HG02970 (cell line): Measurements from ENCODE around the gene HLX.

ENCODE experiments used
- ATAC-seq: cut with Tn5 transposase; IDR thresholded peaks from one replicate; pipeline ENCODE4 v1.9.1; 2021; ENCODE audit warnings: mild to moderate bottlenecking, moderate library complexity, moderate number of reproducible peaks; ENCODE audit not compliant: unreplicated experiment, low FRiP score

Gene HLX

DNA sequence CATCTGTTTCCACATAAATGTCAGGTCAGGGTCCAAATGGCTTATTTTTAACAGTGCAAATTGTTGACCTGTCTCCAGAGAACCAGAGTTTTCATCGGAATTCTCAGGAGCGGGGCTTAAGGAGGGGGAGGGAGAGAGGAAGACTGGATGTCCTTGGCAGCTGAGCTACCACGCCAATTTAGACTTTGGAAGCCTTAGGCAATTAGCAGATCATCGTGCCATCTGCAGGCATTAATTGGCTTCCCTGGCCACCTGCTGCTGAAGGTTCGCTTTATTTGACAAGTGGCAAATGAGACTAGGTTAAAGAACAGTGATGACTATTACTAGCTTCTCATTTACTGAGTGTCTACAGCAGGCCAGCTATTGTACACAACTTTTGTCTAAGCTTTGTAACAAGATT is 43.7 kb downstream of the HLX start:
- ATAC-seq = no peak

DNA sequence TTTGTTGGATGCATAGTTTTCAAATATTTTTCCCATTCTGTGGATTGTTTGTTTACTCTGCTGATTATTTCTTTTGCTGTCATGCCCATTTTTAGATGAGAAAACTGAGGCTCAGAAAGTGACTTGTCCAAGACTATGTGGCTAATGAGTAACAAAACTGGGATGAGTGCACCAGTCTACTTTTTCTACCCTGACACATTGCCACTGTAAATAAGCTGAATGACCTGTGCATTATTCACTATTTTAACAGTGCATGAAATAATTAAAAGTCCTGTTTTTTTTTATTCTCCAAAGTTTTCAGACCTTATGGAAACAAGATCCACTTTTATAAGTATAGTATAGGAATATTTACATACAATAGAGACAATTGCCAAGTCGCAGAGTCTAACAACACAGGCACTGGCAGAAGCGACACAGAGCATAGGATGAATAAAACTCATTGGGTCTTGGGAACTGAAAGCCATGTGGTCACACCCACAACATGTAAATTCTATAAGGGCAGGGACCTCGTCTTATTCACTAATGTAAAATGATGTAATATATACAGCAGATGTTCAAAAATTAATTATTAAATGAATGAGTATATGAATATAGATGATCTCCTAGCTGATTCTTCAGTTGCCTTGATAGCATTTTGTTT is 45.2 kb downstream of the HLX start:
- ATAC-seq = no peak

DNA sequence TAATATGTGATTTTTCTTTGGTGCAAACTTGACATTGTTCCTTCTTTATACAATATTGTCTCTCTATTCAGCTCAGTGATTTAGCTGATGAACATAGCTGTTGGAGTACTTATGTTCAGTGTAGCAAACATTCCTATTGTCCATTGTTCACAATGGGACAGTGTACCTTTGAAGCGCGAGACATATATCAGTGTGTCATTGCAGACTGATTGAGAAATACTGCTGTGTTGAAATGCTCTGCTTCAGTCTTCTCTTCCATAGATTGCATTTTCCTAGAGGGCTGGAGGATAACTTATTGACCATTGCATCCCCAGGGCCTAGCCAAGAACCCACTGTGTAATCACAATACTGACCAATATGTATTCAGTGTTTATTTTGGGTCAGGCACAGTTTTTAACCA is 46.5 kb downstream of the HLX start:
- ATAC-seq = no peak

DNA sequence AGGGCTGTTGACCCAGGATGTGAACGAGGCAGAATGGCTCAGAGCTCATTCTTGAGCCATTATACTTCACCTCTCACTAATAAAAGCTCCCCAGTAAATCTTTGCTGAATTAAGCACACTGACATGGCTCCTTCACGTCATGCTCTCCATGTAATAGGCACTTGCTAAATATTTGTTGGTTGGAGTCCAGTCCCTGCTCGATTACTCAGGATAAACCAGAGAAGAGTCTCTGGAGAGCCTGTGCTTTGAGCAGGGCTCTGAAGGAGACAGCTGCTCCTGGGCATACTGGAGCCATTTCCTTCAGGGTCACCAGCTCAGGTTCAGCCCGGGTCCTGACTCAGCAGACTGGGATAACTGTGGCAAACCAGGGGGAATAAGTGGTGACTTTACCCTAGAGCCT is 46.9 kb downstream of the HLX start:
- ATAC-seq = no peak

DNA sequence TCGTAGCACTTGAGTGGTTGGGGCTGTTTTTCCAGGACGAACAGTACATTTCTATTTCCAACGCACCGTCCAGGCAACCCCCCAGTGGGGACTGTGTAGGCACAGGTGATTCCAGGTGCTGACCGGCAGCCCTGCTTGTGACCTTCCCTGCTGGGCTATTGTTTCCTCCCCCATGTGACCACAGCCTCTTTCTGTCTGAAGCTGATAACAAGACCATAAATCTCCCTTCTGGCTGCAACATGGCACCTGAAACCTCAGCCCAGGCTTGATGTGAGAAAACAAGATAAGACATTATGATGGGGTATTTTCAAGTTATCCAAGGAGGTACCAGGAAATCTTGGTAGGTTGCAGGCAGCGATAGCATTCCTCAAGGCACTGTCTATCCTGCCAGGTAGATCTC is 48.2 kb downstream of the HLX start:
- no peak for ATAC-seq

DNA sequence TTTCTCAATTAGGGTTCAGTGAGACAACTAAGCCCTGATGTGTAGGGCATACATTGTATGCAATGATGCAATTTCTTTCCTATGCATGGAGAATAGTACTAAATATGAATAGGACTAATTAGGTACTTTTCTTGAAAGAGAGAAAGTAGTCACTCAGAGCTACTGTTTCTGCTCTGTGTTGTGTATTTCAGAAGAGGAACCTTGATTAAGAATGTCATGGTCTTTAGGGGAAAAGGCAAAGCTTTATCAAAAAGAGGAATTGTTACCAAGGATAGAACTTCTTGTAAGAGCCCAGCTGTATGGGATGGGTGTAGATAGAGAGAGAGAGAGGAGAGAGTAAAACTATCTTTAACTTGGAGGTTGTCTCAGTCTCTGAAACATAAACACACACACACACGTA is 49.1 kb downstream of the HLX start:
- no peak for ATAC-seq

DNA sequence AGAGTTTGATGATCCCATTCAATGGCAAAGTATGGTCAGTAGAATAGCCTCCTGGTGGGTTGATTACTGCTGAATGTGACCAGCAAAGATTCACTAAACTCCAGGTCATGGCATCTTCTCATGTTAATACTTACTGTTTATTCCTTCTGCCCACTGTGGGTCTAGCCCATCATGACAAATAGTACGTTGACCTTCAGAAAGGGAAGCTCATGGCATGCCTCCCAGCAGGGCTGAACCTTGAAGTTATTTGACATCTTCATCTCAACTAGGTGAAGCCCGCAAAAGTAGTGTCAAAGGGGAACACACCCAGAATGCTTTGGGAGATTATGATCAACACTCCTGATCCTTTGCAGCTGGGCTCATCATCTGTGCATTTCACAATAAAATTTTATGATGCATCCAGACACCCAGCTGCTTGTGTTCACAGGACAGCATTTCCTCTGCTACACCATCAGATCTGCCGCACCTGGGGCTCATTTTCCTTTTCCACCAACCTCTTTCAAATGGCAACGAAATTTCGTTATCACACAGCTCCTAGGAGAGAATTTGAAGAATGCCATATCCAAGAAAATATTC is 49.6 kb downstream of the HLX start:
- no peak for ATAC-seq

DNA sequence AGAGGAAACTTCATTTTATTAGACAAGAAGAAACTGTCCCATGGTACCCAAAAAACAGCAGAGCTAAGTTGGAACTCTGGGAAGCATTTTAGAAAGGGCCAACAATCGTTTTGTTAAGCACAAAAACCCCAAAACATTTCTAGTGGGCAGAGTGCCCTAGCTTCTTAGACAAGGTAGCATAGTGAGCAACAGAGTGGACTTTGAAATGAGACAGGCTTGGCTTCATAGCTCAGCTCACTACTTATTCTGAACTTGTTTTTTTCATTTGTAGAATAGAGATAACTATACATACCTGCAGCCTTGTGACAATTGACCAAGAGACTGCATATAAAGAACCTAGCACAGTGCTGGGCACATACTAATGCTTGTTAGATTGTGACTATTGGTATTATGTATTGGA is 50.1 kb downstream of the HLX start:
- no peak for ATAC-seq
